GM21447 (cell line): ENCODE measurements around the gene KAZN.

Source experiments
- ATAC-seq: cut with Tn5 transposase; IDR thresholded peaks from one replicate; pipeline ENCODE4 v1.9.1; 2021; ENCODE audit not compliant: unreplicated experiment

Gene KAZN

GRCh38 chr1:14924455-14925331 lies 326.2 kb downstream of the KAZN start:
- ATAC-seq: no peak

- ATAC-seq: no peak
Measured at GRCh38 chr1:14925336-14926136, 327.1 kb downstream of the KAZN start.

- ATAC-seq: no peak
Measured at GRCh38 chr1:14926229-14926628, 327.7 kb downstream of the KAZN start.

GRCh38 chr1:14926818-14927575 lies 328.5 kb downstream of the KAZN start:
- ATAC-seq: no peak

GRCh38 chr1:14928412-14928811 lies 329.9 kb downstream of the KAZN start:
- no peak for ATAC-seq

GRCh38 chr1:14928886-14929546 lies 330.5 kb downstream of the KAZN start:
- ATAC-seq: no peak

GRCh38 chr1:14929547-14930246 lies 331.2 kb downstream of the KAZN start:
- no peak for ATAC-seq

GRCh38 chr1:14930247-14930965 lies 331.9 kb downstream of the KAZN start:
- no peak for ATAC-seq

- ATAC-seq: no peak
Measured at GRCh38 chr1:14932034-14932638, 333.7 kb downstream of the KAZN start.

- ATAC-seq: no peak
Measured at GRCh38 chr1:14934867-14935266, 336.4 kb downstream of the KAZN start.

- no peak for ATAC-seq
Measured at GRCh38 chr1:14936815-14937214, 338.3 kb downstream of the KAZN start.

- no peak for ATAC-seq
Measured at GRCh38 chr1:14937288-14937949, 338.9 kb downstream of the KAZN start.

GRCh38 chr1:14939527-14940284 lies 341.2 kb downstream of the KAZN start:
- no peak for ATAC-seq

GRCh38 chr1:14940285-14940870 lies 341.9 kb downstream of the KAZN start:
- ATAC-seq: no peak

GRCh38 chr1:14941864-14942263 lies 343.4 kb downstream of the KAZN start:
- no peak for ATAC-seq

- no peak for ATAC-seq
Measured at GRCh38 chr1:14944471-14944985, 346.0 kb downstream of the KAZN start.
